NCI-H2171 (cell line): ENCODE measurements around the gene PGA5.
A peak's percentile ranks its signal among the peaks of the same experiment; 100 is the strongest.

Experiments
- DNase-seq: peaks from one replicate; lab custom pipeline; 2025; lab: John Stamatoyannopoulos, UW

Gene PGA5

GRCh38 chr11:61294717-61295595 is 54.0 kb downstream of the PGA5 start, which contains the start of gene VWCE:
Gene VWCE (minus strand): TSS chr11:61295316. CDS start chr11:61295037, 279 bp downstream.
- DNase-seq = peak; percentile 78

GRCh38 chr11:61295596-61295926 is 54.6 kb downstream of the PGA5 start:
- DNase-seq = no peak

GRCh38 chr11:61297341-61297740 is 56.4 kb downstream of the PGA5 start:
- no peak for DNase-seq

- DNase-seq = no peak
These were observed 56.8 kb downstream of the PGA5 start for GRCh38 chr11:61297746-61298145.

- no peak for DNase-seq
These were observed 57.8 kb downstream of the PGA5 start for GRCh38 chr11:61298663-61299244.
